ENCODE measurements around the gene RPL15.

Gene RPL15

GRCh38 chr3:23959135-23959900, 42.4 kb downstream of the RPL15 start:
- in situ Hi-C loops (cut with MboI; ENCODE audit: low sequenced_read_pairs), result no loop called here

GRCh38 chr3:23960649-23961048, 43.7 kb downstream of the RPL15 start:
- in situ Hi-C loops (cut with MboI; ENCODE audit: low sequenced_read_pairs), result no loop called here

GRCh38 chr3:23961066-23961465, 44.1 kb downstream of the RPL15 start:
- in situ Hi-C loops (cut with MboI; ENCODE audit: low sequenced_read_pairs), result no loop called here

GRCh38 chr3:23961913-23962312, 45.0 kb downstream of the RPL15 start:
- in situ Hi-C loops (cut with MboI; ENCODE audit: low sequenced_read_pairs), result no loop called here

GRCh38 chr3:23964537-23965235, 47.8 kb downstream of the RPL15 start:
- in situ Hi-C loops (cut with MboI; ENCODE audit: low sequenced_read_pairs), result no loop called here

- in situ Hi-C loops (cut with MboI; ENCODE audit: low sequenced_read_pairs), result no loop called here
These were observed 49.4 kb downstream of the RPL15 start for GRCh38 chr3:23966328-23966727.

GRCh38 chr3:23968463-23969184, 51.7 kb downstream of the RPL15 start:
- in situ Hi-C loops (cut with MboI; ENCODE audit: low sequenced_read_pairs), result no loop called here

GRCh38 chr3:23969393-23969792, 52.5 kb downstream of the RPL15 start:
- in situ Hi-C loops (cut with MboI; ENCODE audit: low sequenced_read_pairs), result no loop called here
